ENCODE data around the gene EPHX1.

The EPHX1 gene

GRCh38 chr1:225848030-225848955 is 38.4 kb downstream of the EPHX1 start:
- DNase-seq (ENCODE audit: low spot score) = no peak
- peak overlapping the region; percentile 5; the same call in 1 of the 2 replicates for H3K27ac ChIP-seq
- ChIA-PET POLR2A (ENCODE audit: low non-redundant PET) (no interaction called here), CTCF (no interaction called here)
- TF ChIP-seq CTCF (conservative IDR thresholded peaks at IDR 0.05; ENCODE audit: low read depth) = no peak

DNA sequence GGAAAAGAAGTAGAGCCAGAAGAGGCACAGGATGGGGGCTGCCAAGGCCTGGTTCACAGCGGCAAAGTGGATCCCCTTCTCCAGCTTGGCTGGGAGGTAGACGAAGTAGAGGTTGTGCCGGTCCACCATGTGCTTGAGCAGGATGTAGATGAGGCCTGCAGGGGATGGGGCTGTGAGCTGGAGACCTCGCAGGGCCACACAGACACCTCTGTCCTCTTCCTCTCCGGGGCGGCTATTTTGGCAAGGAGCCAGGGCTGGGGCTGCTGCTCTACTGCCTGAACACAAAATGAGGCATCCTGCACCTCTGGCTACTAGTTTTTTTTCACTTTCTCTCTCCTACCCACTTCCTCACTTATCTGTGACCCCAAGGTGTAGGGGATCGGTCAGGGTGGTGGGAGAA is 40.0 kb downstream of the EPHX1 start:
- TF ChIP-seq CTCF (conservative IDR thresholded peaks at IDR 0.05; ENCODE audit: low read depth) = no peak
- H3K27ac ChIP-seq = no peak overlapping the region
- POLR2A ChIA-PET (ENCODE audit: low non-redundant PET) = no interaction called here
- CTCF ChIA-PET = interaction anchor here (0.6 to 1.1 kb wide), 4 partner anchors 72 to 138 kb away, joined by 3 read pairs; partner anchors contain the start of gene SRP9
- no peak for DNase-seq (ENCODE audit: low spot score)

DNA sequence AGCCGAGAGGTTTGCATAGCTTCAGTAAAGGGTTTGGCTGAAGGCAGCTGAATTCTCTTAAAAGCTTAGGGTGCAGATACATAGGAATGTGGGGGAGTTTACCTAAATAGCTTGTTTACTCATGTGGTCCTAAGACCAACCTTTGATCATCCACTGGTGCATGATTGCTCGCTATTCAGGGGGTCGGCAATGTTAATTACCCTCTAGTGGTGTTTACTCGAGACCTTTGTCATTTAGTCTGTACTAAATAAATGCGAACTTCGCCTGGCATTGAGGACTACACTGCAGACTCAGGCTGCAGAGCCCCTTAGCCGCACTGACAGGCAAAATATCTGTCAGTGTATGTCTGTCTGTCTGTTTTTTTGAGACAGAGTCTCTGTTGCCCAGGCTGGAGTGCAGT is 40.4 kb downstream of the EPHX1 start:
- ChIA-PET CTCF (interaction anchor here (1.1 kb wide), 1 partner anchor 137 kb away, joined by 3 read pairs; no protein-coding TSS in a partner anchor), POLR2A (ENCODE audit: low non-redundant PET) (no interaction called here)
- TF ChIP-seq CTCF (conservative IDR thresholded peaks at IDR 0.05; ENCODE audit: low read depth) = no peak
- no peak for DNase-seq (ENCODE audit: low spot score)
- H3K27ac ChIP-seq = no peak overlapping the region

DNA sequence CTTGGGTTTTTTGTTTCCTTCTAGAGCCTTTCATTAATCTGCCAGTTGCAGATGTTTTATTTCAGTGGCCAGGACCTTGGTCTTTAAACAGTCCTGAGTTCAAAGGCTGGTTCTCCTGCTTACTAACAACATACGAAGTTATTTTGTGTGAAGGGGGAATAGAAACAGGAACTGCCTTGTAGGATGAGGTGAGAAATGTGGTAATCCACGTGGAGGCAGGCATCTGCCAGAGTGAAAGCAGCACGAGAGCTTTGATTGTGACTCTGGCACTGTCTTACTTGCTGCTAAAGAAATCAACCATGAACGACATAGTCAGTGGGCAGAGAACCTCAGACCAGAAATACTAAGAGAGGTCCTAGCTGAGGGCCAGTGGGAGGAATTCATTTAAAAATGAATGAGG is 41.9 kb downstream of the EPHX1 start:
- CTCF ChIA-PET = interaction anchor here (0.9 kb wide), 1 partner anchor 377 kb away, joined by 3 read pairs; no protein-coding TSS in a partner anchor
- TF ChIP-seq CTCF (conservative IDR thresholded peaks at IDR 0.05; ENCODE audit: low read depth) = no peak
- DNase-seq (ENCODE audit: low spot score) = no peak
- POLR2A ChIA-PET (ENCODE audit: low non-redundant PET) = no interaction called here
- H3K27ac ChIP-seq = peak overlapping the region; percentile 2; the same call in 1 of the 2 replicates

DNA sequence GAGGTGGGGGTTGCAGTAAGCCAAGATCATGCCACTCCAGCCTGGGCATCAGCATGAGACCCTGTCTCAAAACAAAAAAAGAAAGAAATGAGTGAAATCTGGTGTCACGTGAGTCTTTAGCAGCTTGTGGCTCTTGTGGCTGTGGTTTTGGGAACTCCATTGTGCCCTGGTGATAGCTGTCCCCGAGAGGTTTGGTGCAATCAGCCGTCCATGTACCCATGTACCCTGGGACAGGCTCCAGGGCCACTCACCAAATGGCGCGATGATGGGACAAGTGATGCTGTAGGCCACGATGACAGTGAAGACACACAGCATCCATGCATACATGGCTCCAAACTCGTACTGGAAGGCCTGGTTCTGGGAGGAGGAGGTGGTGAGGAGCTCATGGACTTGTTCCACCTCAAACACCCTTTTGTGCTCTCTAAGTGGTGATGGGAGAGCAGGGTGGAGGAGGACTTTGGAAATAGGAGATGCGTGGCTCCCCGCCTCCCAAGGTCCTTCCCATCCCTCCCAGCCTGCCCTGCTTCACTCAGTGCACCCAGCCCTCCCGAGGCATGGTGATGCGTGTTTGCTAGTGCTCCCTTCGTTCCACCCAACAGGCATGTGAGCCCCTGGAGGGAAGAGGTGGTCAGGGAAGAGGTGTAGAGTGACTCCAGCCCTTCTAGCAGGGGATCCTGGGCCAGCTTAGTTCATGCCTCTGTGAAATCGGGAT is 42.6 kb downstream of the EPHX1 start:
- POLR2A ChIA-PET (ENCODE audit: low non-redundant PET) = no interaction called here
- no peak for TF ChIP-seq CTCF (conservative IDR thresholded peaks at IDR 0.05; ENCODE audit: low read depth)
- peak overlapping the region; percentile 2; the same call in 1 of the 2 replicates for H3K27ac ChIP-seq

GRCh38 chr1:225853441-225853840 is 43.5 kb downstream of the EPHX1 start:
- no peak for TF ChIP-seq CTCF (conservative IDR thresholded peaks at IDR 0.05; ENCODE audit: low read depth)
- ChIA-PET CTCF (no interaction called here), POLR2A (ENCODE audit: low non-redundant PET) (no interaction called here)
- no peak for DNase-seq (ENCODE audit: low spot score)
- H3K27ac ChIP-seq = no peak overlapping the region

More for the DNA sequence above, 42.6 kb downstream of the EPHX1 start:
- CTCF ChIA-PET = interaction anchor here (0.6 to 0.9 kb wide), 2 partner anchors 24 to 378 kb away, joined by 3 read pairs; no protein-coding TSS in a partner anchor
- no peak for DNase-seq (ENCODE audit: low spot score)
